Hippocampal formation (tissue), 2 donors: ENCODE data around the gene CPED1.
A peak's percentile ranks its signal among the peaks of the same experiment; 100 is the strongest.

ENCODE experiments used
- DNase-seq, 2 donors: peaks; one replicate each; lab custom pipeline; 2025; lab: John Stamatoyannopoulos, UW

The CPED1 gene

GRCh38 chr7:120988591-120989256, at the start of gene CPED1:
CPED1 (plus strand) TSS chr7:120988711; CDS start chr7:120989622, 911 bp downstream.
- DNase-seq, result peak; percentile 26 to 48

- DNase-seq, result no peak
These were observed 49.2 kb upstream of the CPED1 start for GRCh38 chr7:120939345-120939744.

- DNase-seq, result no peak
These were observed 47.4 kb upstream of the CPED1 start for GRCh38 chr7:120941064-120941463.

- no peak for DNase-seq
These were observed 46.7 kb upstream of the CPED1 start for GRCh38 chr7:120941856-120942255.

- DNase-seq, result no peak
These were observed 45.6 kb upstream of the CPED1 start for GRCh38 chr7:120942861-120943260.

- DNase-seq, result no peak
These were observed 43.5 kb upstream of the CPED1 start for GRCh38 chr7:120944826-120945562.

- no peak for DNase-seq
These were observed 40.5 kb upstream of the CPED1 start for GRCh38 chr7:120947980-120948379.

- DNase-seq, result no peak
These were observed 39.1 kb upstream of the CPED1 start for GRCh38 chr7:120949393-120949911.

GRCh38 chr7:120949998-120950538, 38.4 kb upstream of the CPED1 start:
- peak in 1 of 2 donors; percentile 55 for DNase-seq

- DNase-seq, result peak; percentile 96 to 99
These were observed 37.8 kb upstream of the CPED1 start, which contains the start of gene ING3 for GRCh38 chr7:120950539-120951308. ING3 (plus strand) TSS chr7:120950777; CDS start chr7:120950897, 120 bp downstream.

- no peak for DNase-seq
These were observed 37.2 kb upstream of the CPED1 start for GRCh38 chr7:120951309-120951699.

GRCh38 chr7:120951826-120952225, 36.7 kb upstream of the CPED1 start:
- DNase-seq, result no peak

GRCh38 chr7:120955577-120956149, 32.8 kb upstream of the CPED1 start:
- no peak for DNase-seq

GRCh38 chr7:120959929-120960484, 28.5 kb upstream of the CPED1 start:
- no peak for DNase-seq

GRCh38 chr7:120960714-120961113, 27.8 kb upstream of the CPED1 start:
- DNase-seq, result no peak

- no peak for DNase-seq
These were observed 26.8 kb upstream of the CPED1 start for GRCh38 chr7:120961638-120962173.

- DNase-seq, result no peak
These were observed 24.4 kb upstream of the CPED1 start for GRCh38 chr7:120964088-120964487.

GRCh38 chr7:120966961-120967360, 21.6 kb upstream of the CPED1 start:
- DNase-seq, result no peak

GRCh38 chr7:120973849-120974248, 14.7 kb upstream of the CPED1 start:
- no peak for DNase-seq

GRCh38 chr7:120979765-120980499, 8.6 kb upstream of the CPED1 start:
- DNase-seq, result no peak
